Left lung (tissue), 10 donors: ENCODE results near the gene CARF. TPM values are rescaled to one million over a fixed set of nuclear protein-coding genes. Genes with fewer than 3 reads are reported as not detected.
A peak's percentile ranks its signal among the peaks of the same experiment; 100 is the strongest.

ENCODE experiments used
- ATAC-seq: fragments of 200-7000 bp; cut with Tn5 transposase; one replicate; pipeline ENCODE4 v1.9.1; 2020; ENCODE audit warnings: moderate library complexity
- DNase-seq, 4 donors: peaks; one replicate each; pipeline ENCODE4 v3.0.0-alpha.2; 2013 to 2020
- H3K27ac ChIP-seq, 2 donors: fragments of 200-600 bp; sonication (generic) in 1 of 2; one replicate each; pipeline versions ENCODE4 v1.5.0 to v1.8.0; 2020 to 2021
- H3K27me3 ChIP-seq, 2 donors: fragments of 200-600 bp; sonication (generic) in 1 of 2; one replicate each; pipeline versions ENCODE4 v1.5.0 to v1.8.0; 2020 to 2021
- H3K36me3 ChIP-seq, 2 donors: fragments of 200-600 bp; sonication (generic) in 1 of 2; one replicate each; pipeline versions ENCODE4 v1.5.0 to v1.8.0; 2020 to 2021
- H3K4me1 ChIP-seq, 2 donors: fragments of 200-600 bp; one replicate each; pipeline ENCODE4 v1.8.0; 2021
- H3K4me3 ChIP-seq, 2 donors: fragments of 200-600 bp; sonication (generic) in 1 of 2; one replicate each; pipeline versions ENCODE4 v1.5.0 to v1.8.0; 2020 to 2021; ENCODE audit warnings: mild to moderate bottlenecking in 1 of 2
- H3K9me3 ChIP-seq, 2 donors: fragments of 200-600 bp; sonication (generic) in 1 of 2; one replicate each; pipeline versions ENCODE4 v1.5.0 to v1.8.0; 2020 to 2021
- intact Hi-C, 2 donors: fragments of 100-400 bp; cut with DNase I; formaldehyde crosslinking; loops; one replicate each; pipeline versions ENCODE4 v1.11.2 to v1.14.2; 2022
- polyA plus RNA-seq, 6 donors: library from polyadenylated mRNA; unstranded; fragments of 120-200 nt; gene quantifications; one replicate each; pipeline ENCODE4 v1.2.1, GENCODE V29; 2013; ENCODE audit not compliant: insufficient read length in 6 of 6
- total RNA-seq, 2 donors: library from RNA; stranded (reverse); fragmentation: NEBNext Ultra II Directional; extraction: Animal tissue kit (Norgen Biotek cat#: 25700); gene quantifications; one replicate each; pipeline ENCODE4 v1.2.1, GENCODE V29; 2021
- TF ChIP-seq, protein P1 (sequence below), 2 donors: fragments of 200-600 bp; sonication (generic) in 1 of 2; IDR thresholded peaks; one replicate each; pipeline versions ENCODE4 v1.5.0 to v1.8.0; 2021; ENCODE audit warnings: antibody characterized with exemption in 2 of 2
- donor health status: DM: no; HTN: yes; CAD: no.
- donor health status: DM: no; HTN: no; CAD: no.

CARF gene
- total and polyA plus RNA-seq, 8 donors, result 5.9 to 19.8 (median 18.2) TPM

DNA sequence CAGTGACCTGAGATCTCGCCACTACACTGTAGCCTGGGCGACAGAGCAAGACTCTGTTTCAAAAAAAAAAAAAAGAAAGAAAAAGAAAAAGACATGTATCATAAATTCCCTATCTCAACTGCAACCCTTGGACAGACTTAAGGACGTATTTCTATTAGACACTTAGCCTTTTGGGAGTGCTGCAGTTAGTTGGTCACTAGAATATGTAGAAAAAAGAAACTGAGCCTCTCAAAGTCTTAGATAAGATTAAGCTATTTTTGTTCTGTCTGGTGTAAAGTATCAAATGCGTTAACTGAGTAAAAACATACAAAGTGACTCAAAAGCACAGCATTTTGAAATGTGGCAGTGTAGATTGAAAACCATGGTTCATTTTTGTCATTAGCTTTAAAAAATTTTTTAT lies 109.9 kb downstream of the CARF start:
- Histone ChIP-seq H3K27ac (peak overlapping the region; percentile 19 to 37), H3K4me3 (no peak overlapping the region), H3K9me3 (no peaks in the 10 kb centered on the region), H3K36me3 (peaks cover 0 to 5% of the 10 kb centered on the region in 2 donors), H3K4me1 (peaks cover 0 to 53% of the 10 kb centered on the region in 2 donors), H3K27me3 (no peaks in the 10 kb centered on the region)
- ATAC-seq (peak; percentile 11), DNase-seq (no peak)
- intact Hi-C loops, result no loop called here
- TF ChIP-seq, protein P1, sequence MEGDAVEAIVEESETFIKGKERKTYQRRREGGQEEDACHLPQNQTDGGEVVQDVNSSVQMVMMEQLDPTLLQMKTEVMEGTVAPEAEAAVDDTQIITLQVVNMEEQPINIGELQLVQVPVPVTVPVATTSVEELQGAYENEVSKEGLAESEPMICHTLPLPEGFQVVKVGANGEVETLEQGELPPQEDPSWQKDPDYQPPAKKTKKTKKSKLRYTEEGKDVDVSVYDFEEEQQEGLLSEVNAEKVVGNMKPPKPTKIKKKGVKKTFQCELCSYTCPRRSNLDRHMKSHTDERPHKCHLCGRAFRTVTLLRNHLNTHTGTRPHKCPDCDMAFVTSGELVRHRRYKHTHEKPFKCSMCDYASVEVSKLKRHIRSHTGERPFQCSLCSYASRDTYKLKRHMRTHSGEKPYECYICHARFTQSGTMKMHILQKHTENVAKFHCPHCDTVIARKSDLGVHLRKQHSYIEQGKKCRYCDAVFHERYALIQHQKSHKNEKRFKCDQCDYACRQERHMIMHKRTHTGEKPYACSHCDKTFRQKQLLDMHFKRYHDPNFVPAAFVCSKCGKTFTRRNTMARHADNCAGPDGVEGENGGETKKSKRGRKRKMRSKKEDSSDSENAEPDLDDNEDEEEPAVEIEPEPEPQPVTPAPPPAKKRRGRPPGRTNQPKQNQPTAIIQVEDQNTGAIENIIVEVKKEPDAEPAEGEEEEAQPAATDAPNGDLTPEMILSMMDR (IDR thresholded peaks at IDR 0.05), result no peak

DNA sequence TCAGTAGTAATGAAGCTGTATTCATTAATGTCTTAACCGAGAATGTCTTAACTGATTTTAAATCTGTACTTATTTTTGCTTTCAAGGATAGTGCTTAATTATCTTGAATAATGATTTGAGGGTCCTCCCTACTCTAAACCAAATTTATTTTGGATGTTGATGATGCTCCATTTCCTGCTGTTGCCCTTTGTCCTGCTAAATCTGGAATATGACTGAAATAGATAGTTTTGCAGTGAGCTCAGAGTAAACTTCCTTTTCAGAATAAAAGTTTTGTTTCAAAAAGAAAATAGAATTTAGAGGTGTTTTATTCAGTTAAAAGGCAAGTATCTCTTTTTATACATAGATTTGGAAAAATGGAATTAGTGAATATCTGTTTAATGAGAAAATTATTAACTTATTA lies 110.7 kb downstream of the CARF start:
- DNase-seq (no peak), ATAC-seq (no peak)
- Histone ChIP-seq H3K9me3 (no peaks in the 10 kb centered on the region), H3K27ac (peak overlapping the region; percentile 19 to 37), H3K27me3 (no peaks in the 10 kb centered on the region), H3K4me1 (peaks cover 0 to 45% of the 10 kb centered on the region in 2 donors), H3K4me3 (no peak overlapping the region), H3K36me3 (peaks cover 0 to 5% of the 10 kb centered on the region in 2 donors)
- intact Hi-C loops, result no loop called here
- TF ChIP-seq, protein P1 (IDR thresholded peaks at IDR 0.05), result no peak

DNA sequence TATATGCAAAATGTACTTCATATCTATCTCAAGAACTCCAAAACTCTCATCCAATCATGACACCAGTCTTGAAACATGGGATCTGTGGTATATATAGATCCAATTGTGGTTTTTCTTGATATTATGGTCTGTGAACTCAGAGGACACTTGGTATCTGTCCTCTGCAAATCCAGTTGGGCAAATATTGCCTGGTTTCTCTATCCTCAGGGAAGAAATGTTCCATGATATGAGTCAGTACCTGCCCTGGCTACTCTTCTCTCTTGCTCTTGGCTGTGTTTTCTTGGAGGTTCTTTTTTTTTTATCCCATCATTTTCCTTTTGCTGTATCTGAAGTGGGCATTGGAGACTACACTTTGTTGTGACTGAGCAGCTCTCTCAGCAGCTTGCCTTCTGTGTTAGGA lies 113.5 kb downstream of the CARF start:
- no peak overlapping the region for H3K27ac ChIP-seq

DNA sequence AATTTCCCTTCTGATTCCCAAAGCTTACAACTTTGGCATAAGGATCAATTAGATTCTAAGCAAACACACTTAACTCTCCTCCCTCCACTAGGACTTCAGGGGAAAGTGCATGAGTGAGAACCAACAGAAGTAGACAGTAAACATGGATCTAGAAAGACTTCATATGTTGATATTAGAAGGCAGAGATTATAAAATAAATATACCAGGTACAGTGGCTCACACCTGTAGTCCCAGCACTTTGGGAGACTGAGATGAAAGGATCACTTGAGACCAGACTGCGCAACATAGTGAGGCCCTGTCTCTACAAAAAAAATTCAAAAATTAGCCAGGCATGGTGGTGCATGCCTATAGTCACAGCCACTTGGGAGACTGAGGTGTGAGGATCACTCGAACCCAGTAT lies 118.5 kb downstream of the CARF start:
- Histone ChIP-seq H3K4me3 (no peak overlapping the region), H3K36me3 (no peaks in the 10 kb centered on the region), H3K9me3 (no peaks in the 10 kb centered on the region), H3K27ac (no peak overlapping the region), H3K27me3 (no peaks in the 10 kb centered on the region), H3K4me1 (peaks cover 0 to 4% of the 10 kb centered on the region in 2 donors)
- no peak for DNase-seq
- TF ChIP-seq, protein P1 (IDR thresholded peaks at IDR 0.05), result no peak
- ATAC-seq, result peak; percentile 82
- intact Hi-C loops, result no loop called here

More for the DNA sequence above, 113.5 kb downstream of the CARF start:
- H3K27me3 ChIP-seq, result no peaks in the 10 kb centered on the region
- intact Hi-C loops, result no loop called here
- DNase-seq (no peak), ATAC-seq (peak; percentile 6)
- H3K9me3 ChIP-seq, result no peaks in the 10 kb centered on the region
- H3K36me3 ChIP-seq, result peaks cover 0 to 5% of the 10 kb centered on the region in 2 donors
- H3K4me3 ChIP-seq, result no peak overlapping the region
- H3K4me1 ChIP-seq, result peaks cover 0 to 22% of the 10 kb centered on the region in 2 donors
- TF ChIP-seq, protein P1 (IDR thresholded peaks at IDR 0.05), result no peak

DNA sequence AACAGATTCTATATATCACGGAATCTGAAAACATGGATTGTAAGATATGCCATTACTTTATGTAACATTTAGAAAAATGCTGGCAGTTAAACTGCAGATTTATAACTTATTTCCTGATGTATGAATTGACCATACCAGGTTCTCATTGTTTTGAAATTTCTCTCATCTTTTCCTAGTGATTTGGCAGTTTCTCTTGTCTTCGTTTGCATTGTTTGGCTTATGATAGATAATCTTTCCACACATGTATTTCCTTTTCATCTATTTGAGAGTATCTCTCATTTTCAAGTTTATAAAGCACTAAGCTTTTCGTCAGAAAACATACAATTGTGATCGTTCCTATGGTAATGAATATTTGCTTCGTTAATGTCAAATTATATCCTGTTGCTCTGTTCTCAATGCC lies 118.9 kb downstream of the CARF start:
- ATAC-seq (no peak), DNase-seq (no peak)
- Histone ChIP-seq H3K36me3 (no peaks in the 10 kb centered on the region), H3K4me3 (no peak overlapping the region), H3K27ac (no peak overlapping the region), H3K9me3 (no peaks in the 10 kb centered on the region), H3K27me3 (no peaks in the 10 kb centered on the region), H3K4me1 (peaks cover 0 to 4% of the 10 kb centered on the region in 2 donors)
- TF ChIP-seq, protein P1 (IDR thresholded peaks at IDR 0.05), result no peak
- intact Hi-C loops, result no loop called here
